Stimulated activated memory B cell treated with anti-CD40 and anti-IgM and Interleukin-4, amounts not matched to agents 10 μg/mL and 1 μg/mL and 100 μg/mL, for 72 hours (primary cell): ENCODE measurements around the gene GNA14.
"Not testable (repeated sequence)": the region's sequence is repeated elsewhere in the genome, so short reads cannot be mapped to it uniquely, and the experiment has no call there.

Experiments
- ATAC-seq: fragments of 150-1000 bp; cut with Tn5 transposase; 2 replicates; pipeline ENCODE4 v1.10.0; 2021
- H3K27ac Mint-ChIP-seq: one replicate; pipeline ENCODE4 v1.8.0; 2022; ENCODE audit warnings: mild to moderate bottlenecking, mixed read lengths
- H3K27me3 Mint-ChIP-seq: one replicate; pipeline ENCODE4 v1.8.0; 2022; ENCODE audit warnings: mixed read lengths
- H3K36me3 Mint-ChIP-seq: one replicate; pipeline ENCODE4 v1.8.0; 2022; ENCODE audit warnings: mixed read lengths
- H3K4me1 Mint-ChIP-seq: one replicate; pipeline ENCODE4 v1.8.0; 2022; ENCODE audit warnings: mixed read lengths
- H3K4me3 Mint-ChIP-seq: one replicate; pipeline ENCODE4 v1.8.0; 2022; ENCODE audit warnings: mild to moderate bottlenecking, moderate library complexity, mixed read lengths
- H3K9me3 Mint-ChIP-seq: one replicate; pipeline ENCODE4 v1.8.0; 2022; ENCODE audit warnings: mixed read lengths

Gene GNA14

GRCh38 chr9:77424993-77425392 lies 223.1 kb downstream of the GNA14 start:
- H3K9me3 Mint-ChIP-seq: peaks cover 3% of the 10 kb centered on the region
- no peak overlapping the region for H3K4me3 Mint-ChIP-seq
- no peak for ATAC-seq
- no peaks in the 10 kb centered on the region for H3K27me3 Mint-ChIP-seq
- no peak overlapping the region for H3K27ac Mint-ChIP-seq
- no peaks in the 10 kb centered on the region for H3K4me1 Mint-ChIP-seq
- no peaks in the 10 kb centered on the region for H3K36me3 Mint-ChIP-seq

- peaks cover 3% of the 10 kb centered on the region for H3K9me3 Mint-ChIP-seq
- no peaks in the 10 kb centered on the region for H3K27me3 Mint-ChIP-seq
- H3K4me1 Mint-ChIP-seq: no peaks in the 10 kb centered on the region
- no peak for ATAC-seq
- no peak overlapping the region for H3K4me3 Mint-ChIP-seq
- H3K36me3 Mint-ChIP-seq: no peaks in the 10 kb centered on the region
- no peak overlapping the region for H3K27ac Mint-ChIP-seq
Measured at GRCh38 chr9:77423841-77424240, 224.3 kb downstream of the GNA14 start.

GRCh38 chr9:77422969-77423368 lies 225.2 kb downstream of the GNA14 start:
- no peak for ATAC-seq

GRCh38 chr9:77421506-77422265 lies 226.4 kb downstream of the GNA14 start:
- Mint-ChIP-seq H3K4me3 (no peak overlapping the region), H3K9me3 (peaks cover 3% of the 10 kb centered on the region), H3K27ac (no peak overlapping the region), H3K27me3 (no peaks in the 10 kb centered on the region), H3K4me1 (no peaks in the 10 kb centered on the region), H3K36me3 (no peaks in the 10 kb centered on the region)
- no peak for ATAC-seq

More at GRCh38 chr9:77422969-77423368, 225.2 kb downstream of the GNA14 start:
- Mint-ChIP-seq H3K36me3 (no peaks in the 10 kb centered on the region), H3K4me1 (no peaks in the 10 kb centered on the region), H3K27me3 (no peaks in the 10 kb centered on the region), H3K27ac (no peak overlapping the region), H3K4me3 (no peak overlapping the region), H3K9me3 (peaks cover 3% of the 10 kb centered on the region)

GRCh38 chr9:77420641-77421040 lies 227.5 kb downstream of the GNA14 start:
- ATAC-seq: no peak
- Mint-ChIP-seq H3K27ac (no peak overlapping the region), H3K4me3 (no peak overlapping the region), H3K27me3 (no peaks in the 10 kb centered on the region), H3K36me3 (no peaks in the 10 kb centered on the region), H3K9me3 (peaks cover 3% of the 10 kb centered on the region), H3K4me1 (no peaks in the 10 kb centered on the region)

GRCh38 chr9:77418226-77418625 lies 229.9 kb downstream of the GNA14 start:
- Mint-ChIP-seq H3K4me3 (no peak overlapping the region), H3K4me1 (no peaks in the 10 kb centered on the region), H3K27me3 (no peaks in the 10 kb centered on the region), H3K36me3 (peaks cover 5% of the 10 kb centered on the region), H3K27ac (no peak overlapping the region), H3K9me3 (no peaks in the 10 kb centered on the region)
- ATAC-seq: no peak

- H3K36me3 Mint-ChIP-seq: peaks cover 5% of the 10 kb centered on the region
- no peak overlapping the region for H3K4me3 Mint-ChIP-seq
- H3K9me3 Mint-ChIP-seq: no peaks in the 10 kb centered on the region
- no peak overlapping the region for H3K27ac Mint-ChIP-seq
- no peak for ATAC-seq
- H3K27me3 Mint-ChIP-seq: no peaks in the 10 kb centered on the region
- no peaks in the 10 kb centered on the region for H3K4me1 Mint-ChIP-seq
Measured at GRCh38 chr9:77417566-77417965, 230.6 kb downstream of the GNA14 start.

GRCh38 chr9:77408521-77408920 lies 239.6 kb downstream of the GNA14 start:
- not testable (repeated sequence) for H3K4me1 Mint-ChIP-seq, H3K27me3 Mint-ChIP-seq, H3K9me3 Mint-ChIP-seq

GRCh38 chr9:77403239-77403638 lies 244.9 kb downstream of the GNA14 start:
- Mint-ChIP-seq H3K9me3 (peaks cover 2% of the 10 kb centered on the region), H3K4me3 (no peak overlapping the region), H3K4me1 (no peaks in the 10 kb centered on the region), H3K27ac (no peak overlapping the region), H3K36me3 (peaks cover 43% of the 10 kb centered on the region), H3K27me3 (no peaks in the 10 kb centered on the region)
- ATAC-seq: no peak

More at GRCh38 chr9:77408521-77408920, 239.6 kb downstream of the GNA14 start:
- H3K27ac Mint-ChIP-seq, H3K4me3 Mint-ChIP-seq, ATAC-seq: not testable (repeated sequence)
- peaks cover 53% of the 10 kb centered on the region for H3K36me3 Mint-ChIP-seq

GRCh38 chr9:77402286-77402685 lies 245.8 kb downstream of the GNA14 start:
- Mint-ChIP-seq H3K9me3 (no peaks in the 10 kb centered on the region), H3K4me3 (no peak overlapping the region), H3K27ac (no peak overlapping the region), H3K4me1 (no peaks in the 10 kb centered on the region), H3K27me3 (no peaks in the 10 kb centered on the region), H3K36me3 (peaks cover 33% of the 10 kb centered on the region)
- no peak for ATAC-seq

GRCh38 chr9:77399964-77400363 lies 248.2 kb downstream of the GNA14 start:
- ATAC-seq: no peak
- no peaks in the 10 kb centered on the region for H3K9me3 Mint-ChIP-seq
- H3K4me3 Mint-ChIP-seq: no peak overlapping the region
- no peak overlapping the region for H3K27ac Mint-ChIP-seq
- H3K27me3 Mint-ChIP-seq: no peaks in the 10 kb centered on the region
- H3K4me1 Mint-ChIP-seq: no peaks in the 10 kb centered on the region
- H3K36me3 Mint-ChIP-seq: peaks cover 14% of the 10 kb centered on the region

GRCh38 chr9:77398581-77398980 lies 249.5 kb downstream of the GNA14 start:
- H3K4me3 Mint-ChIP-seq, ATAC-seq, H3K4me1 Mint-ChIP-seq, H3K27ac Mint-ChIP-seq, H3K9me3 Mint-ChIP-seq, H3K36me3 Mint-ChIP-seq, H3K27me3 Mint-ChIP-seq: not testable (repeated sequence)

- H3K36me3 Mint-ChIP-seq: peaks cover 11% of the 10 kb centered on the region
- H3K27me3 Mint-ChIP-seq: no peaks in the 10 kb centered on the region
- no peak overlapping the region for H3K4me3 Mint-ChIP-seq
- H3K4me1 Mint-ChIP-seq: no peaks in the 10 kb centered on the region
- ATAC-seq: no peak
- H3K9me3 Mint-ChIP-seq: no peaks in the 10 kb centered on the region
- H3K27ac Mint-ChIP-seq: no peak overlapping the region
Measured at GRCh38 chr9:77392328-77392727, 255.8 kb downstream of the GNA14 start.

GRCh38 chr9:77391834-77392233 lies 256.3 kb downstream of the GNA14 start:
- Mint-ChIP-seq H3K27ac (no peak overlapping the region), H3K4me1 (no peaks in the 10 kb centered on the region), H3K4me3 (no peak overlapping the region), H3K36me3 (peaks cover 11% of the 10 kb centered on the region), H3K27me3 (no peaks in the 10 kb centered on the region), H3K9me3 (no peaks in the 10 kb centered on the region)
- no peak for ATAC-seq

GRCh38 chr9:77386187-77386586 lies 261.9 kb downstream of the GNA14 start:
- ATAC-seq: no peak
- no peaks in the 10 kb centered on the region for H3K4me1 Mint-ChIP-seq
- no peak overlapping the region for H3K27ac Mint-ChIP-seq
- H3K9me3 Mint-ChIP-seq: no peaks in the 10 kb centered on the region
- peaks cover 17% of the 10 kb centered on the region for H3K36me3 Mint-ChIP-seq
- no peaks in the 10 kb centered on the region for H3K27me3 Mint-ChIP-seq
- H3K4me3 Mint-ChIP-seq: no peak overlapping the region

- H3K27ac Mint-ChIP-seq: no peak overlapping the region
Measured at GRCh38 chr9:77384406-77384805, 263.7 kb downstream of the GNA14 start.

More at GRCh38 chr9:77384406-77384805, 263.7 kb downstream of the GNA14 start:
- Mint-ChIP-seq H3K4me3 (no peak overlapping the region), H3K27me3 (no peaks in the 10 kb centered on the region), H3K36me3 (peaks cover 6% of the 10 kb centered on the region), H3K4me1 (no peaks in the 10 kb centered on the region), H3K9me3 (no peaks in the 10 kb centered on the region)
- ATAC-seq: no peak
